Activated B cell treated with CpG ODN at 0.5 μM for 24 hours (primary cell): Measurements from ENCODE around the gene LOXHD1. TPM values are rescaled to one million over a fixed set of nuclear protein-coding genes. Genes with fewer than 3 reads are reported as not detected.

Experiments used
- ATAC-seq: fragments of 200-7000 bp; cut with Tn5 transposase; one replicate; pipeline ENCODE4 v1.10.0; 2021; ENCODE audit warnings: low read depth, mild to moderate bottlenecking, moderate library complexity
- CTCF ChIA-PET: fragments of 350-600 bp; sonication (Branson Sonifier 250); formaldehyde crosslinking; loops from one replicate; lab custom pipeline; 2021; ENCODE audit warnings: antibody characterized with exemption; lab: Charles Lee
- POLR2A ChIA-PET: fragments of 350-600 bp; sonication (Branson Sonifier 250); formaldehyde crosslinking; loops from one replicate; lab custom pipeline; 2021; ENCODE audit warnings: antibody characterized with exemption; lab: Charles Lee
- DNase-seq: peaks from one replicate; pipeline ENCODE4 v3.0.0; 2022
- H3K27ac Mint-ChIP-seq: one replicate; pipeline ENCODE4 v1.8.0; 2020; ENCODE audit warnings: mixed read lengths
- H3K27me3 Mint-ChIP-seq: one replicate; pipeline ENCODE4 v1.8.0; 2021; ENCODE audit warnings: mixed read lengths
- H3K36me3 Mint-ChIP-seq: one replicate; pipeline ENCODE4 v1.8.0; 2021; ENCODE audit warnings: low read depth, mixed read lengths
- H3K4me1 Mint-ChIP-seq: one replicate; pipeline ENCODE4 v1.8.0; 2021; ENCODE audit warnings: mixed read lengths
- H3K4me3 Mint-ChIP-seq: one replicate; pipeline ENCODE4 v1.8.0; 2020; ENCODE audit warnings: mild to moderate bottlenecking, mixed read lengths
- H3K9me3 Mint-ChIP-seq: one replicate; pipeline ENCODE4 v1.8.0; 2020; ENCODE audit warnings: mixed read lengths
- intact Hi-C: fragments of 100-400 bp; cut with micrococcal nuclease; formaldehyde crosslinking; loops from one replicate; pipeline ENCODE4 v1.15.1; 2024
- total RNA-seq: library from RNA; stranded (reverse); gene quantifications from 2 replicates; pipeline ENCODE4 v1.2.3, GENCODE V29; 2022
- TF ChIP-seq, protein P1 (sequence below): fragments of 200-600 bp; IDR thresholded peaks from one replicate; pipeline ENCODE4 v1.8.0; 2022; ENCODE audit warnings: antibody characterized with exemption, mild to moderate bottlenecking

Gene LOXHD1
- total RNA-seq, 1 donor from 2014 or later, result not detected

DNA sequence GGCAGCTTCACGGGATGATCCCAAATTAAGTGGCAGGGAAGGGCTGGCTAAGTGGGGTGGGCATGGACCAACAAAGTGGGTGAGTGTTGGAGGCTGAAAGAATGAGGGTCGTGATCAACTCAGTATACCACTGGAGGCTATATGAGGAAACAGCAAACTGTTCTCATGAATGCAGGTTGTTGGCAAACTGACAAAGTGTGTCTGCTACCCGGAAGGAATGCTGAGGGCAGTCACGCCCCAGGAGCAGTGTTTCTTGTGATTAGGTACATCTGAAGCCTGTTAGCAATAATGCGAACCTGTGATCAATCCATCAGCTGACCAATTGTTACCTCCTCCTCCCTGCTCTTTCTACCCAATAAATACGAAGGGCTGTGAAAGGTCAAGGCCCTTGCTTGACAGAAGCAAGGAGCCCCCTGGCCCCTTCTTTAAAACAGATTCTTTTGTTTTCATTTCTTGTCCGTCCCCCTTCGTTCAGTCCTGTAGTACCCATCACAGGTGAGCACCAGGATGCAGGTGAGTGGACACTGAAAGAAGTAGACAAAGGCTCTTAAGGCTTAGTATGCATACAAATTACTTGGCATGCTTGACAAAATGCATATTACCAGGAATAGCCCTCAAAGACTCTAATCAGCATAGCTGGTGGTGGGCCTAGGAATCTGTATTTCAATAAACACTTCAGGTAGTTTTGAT lies 67.9 kb downstream of the LOXHD1 start:
- no peak overlapping the region for H3K4me3 Mint-ChIP-seq
- ChIA-PET POLR2A (no interaction called here), CTCF (no interaction called here)
- no peaks in the 10 kb centered on the region for H3K4me1 Mint-ChIP-seq
- DNase-seq, result no peak
- no peak for ATAC-seq
- no peak overlapping the region for H3K27ac Mint-ChIP-seq
- no peaks in the 10 kb centered on the region for H3K9me3 Mint-ChIP-seq
- TF ChIP-seq, protein P1, sequence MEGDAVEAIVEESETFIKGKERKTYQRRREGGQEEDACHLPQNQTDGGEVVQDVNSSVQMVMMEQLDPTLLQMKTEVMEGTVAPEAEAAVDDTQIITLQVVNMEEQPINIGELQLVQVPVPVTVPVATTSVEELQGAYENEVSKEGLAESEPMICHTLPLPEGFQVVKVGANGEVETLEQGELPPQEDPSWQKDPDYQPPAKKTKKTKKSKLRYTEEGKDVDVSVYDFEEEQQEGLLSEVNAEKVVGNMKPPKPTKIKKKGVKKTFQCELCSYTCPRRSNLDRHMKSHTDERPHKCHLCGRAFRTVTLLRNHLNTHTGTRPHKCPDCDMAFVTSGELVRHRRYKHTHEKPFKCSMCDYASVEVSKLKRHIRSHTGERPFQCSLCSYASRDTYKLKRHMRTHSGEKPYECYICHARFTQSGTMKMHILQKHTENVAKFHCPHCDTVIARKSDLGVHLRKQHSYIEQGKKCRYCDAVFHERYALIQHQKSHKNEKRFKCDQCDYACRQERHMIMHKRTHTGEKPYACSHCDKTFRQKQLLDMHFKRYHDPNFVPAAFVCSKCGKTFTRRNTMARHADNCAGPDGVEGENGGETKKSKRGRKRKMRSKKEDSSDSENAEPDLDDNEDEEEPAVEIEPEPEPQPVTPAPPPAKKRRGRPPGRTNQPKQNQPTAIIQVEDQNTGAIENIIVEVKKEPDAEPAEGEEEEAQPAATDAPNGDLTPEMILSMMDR, result no peak
- H3K27me3 Mint-ChIP-seq, result peaks cover 7% of the 10 kb centered on the region
- intact Hi-C loops, result no loop called here
- H3K36me3 Mint-ChIP-seq, result no peaks in the 10 kb centered on the region

DNA sequence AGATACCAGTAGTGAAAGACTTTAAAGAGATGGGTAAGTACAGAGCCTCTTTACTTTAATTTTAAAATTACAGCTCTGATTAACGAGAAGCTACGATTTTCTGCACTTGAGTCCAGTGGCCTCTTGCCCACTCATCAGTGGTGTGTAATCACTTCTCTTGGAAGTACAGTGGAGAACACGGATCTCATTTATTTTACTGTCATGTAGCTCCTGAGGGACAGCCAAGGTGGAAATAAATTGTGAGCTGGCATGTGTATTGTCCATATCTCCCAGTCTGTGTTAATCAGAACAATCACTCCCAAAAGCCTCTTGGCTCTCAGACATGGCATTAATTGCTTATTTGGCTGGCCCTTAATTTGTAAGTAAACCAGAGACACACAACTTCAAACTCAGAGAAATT lies 69.4 kb downstream of the LOXHD1 start:
- H3K27ac Mint-ChIP-seq, result no peak overlapping the region
- no peak for ATAC-seq
- H3K9me3 Mint-ChIP-seq, result no peaks in the 10 kb centered on the region
- DNase-seq, result no peak
- TF ChIP-seq, protein P1, result no peak
- intact Hi-C loops, result no loop called here
- H3K4me3 Mint-ChIP-seq, result no peak overlapping the region
- H3K4me1 Mint-ChIP-seq, result no peaks in the 10 kb centered on the region
- ChIA-PET POLR2A (no interaction called here), CTCF (no interaction called here)
- H3K27me3 Mint-ChIP-seq, result peaks cover 4% of the 10 kb centered on the region
- no peaks in the 10 kb centered on the region for H3K36me3 Mint-ChIP-seq

DNA sequence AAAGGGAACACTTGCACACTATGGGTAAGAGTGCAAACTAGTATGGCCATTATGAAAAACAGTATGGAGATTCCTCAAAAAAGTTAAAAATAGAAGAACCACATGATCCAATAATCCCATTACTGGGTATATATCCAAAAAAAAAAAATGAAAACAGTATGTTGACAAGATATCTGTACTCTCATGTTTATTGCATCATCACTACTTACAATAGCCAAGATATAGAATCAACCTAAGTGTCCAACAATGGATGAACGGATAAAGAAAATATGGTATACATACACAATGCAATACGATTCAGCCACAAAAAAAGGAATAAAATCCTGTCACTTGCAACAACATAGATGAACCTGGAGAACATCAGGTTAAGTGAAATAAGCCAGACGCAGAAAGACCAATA lies 73.3 kb downstream of the LOXHD1 start:
- no peaks in the 10 kb centered on the region for H3K36me3 Mint-ChIP-seq
- no peak overlapping the region for H3K27ac Mint-ChIP-seq
- no peaks in the 10 kb centered on the region for H3K4me1 Mint-ChIP-seq
- H3K9me3 Mint-ChIP-seq, result peaks cover 15% of the 10 kb centered on the region
- ChIA-PET POLR2A (no interaction called here), CTCF (no interaction called here)
- intact Hi-C loops, result no loop called here
- ATAC-seq, result no peak
- no peak for DNase-seq
- H3K4me3 Mint-ChIP-seq, result no peak overlapping the region
- H3K27me3 Mint-ChIP-seq, result peaks cover 4% of the 10 kb centered on the region
- TF ChIP-seq, protein P1, result no peak

DNA sequence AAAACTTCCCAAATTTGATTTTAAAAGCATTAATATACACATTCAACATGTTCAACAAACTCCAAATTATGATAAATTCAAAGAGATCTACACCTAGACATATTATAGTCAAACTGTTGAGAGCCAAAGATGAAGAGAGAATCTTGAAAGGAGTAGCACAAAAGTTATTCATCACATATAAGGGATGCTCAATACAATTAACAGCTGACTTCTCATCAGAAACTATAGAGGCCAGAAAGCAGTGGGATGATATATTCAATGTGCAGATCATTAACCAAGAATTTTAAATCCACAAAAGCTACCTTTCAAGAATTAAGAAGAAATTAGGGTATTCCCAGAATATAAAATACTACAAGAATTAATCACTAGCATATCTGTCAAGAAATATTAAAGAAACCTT lies 75.4 kb downstream of the LOXHD1 start:
- POLR2A ChIA-PET, result no interaction called here
- TF ChIP-seq, protein P1, result no peak
- Mint-ChIP-seq H3K36me3 (no peaks in the 10 kb centered on the region), H3K4me1 (no peaks in the 10 kb centered on the region), H3K27ac (no peak overlapping the region), H3K4me3 (no peak overlapping the region), H3K9me3 (peaks cover 15% of the 10 kb centered on the region), H3K27me3 (peaks cover 10% of the 10 kb centered on the region)
- intact Hi-C loops, result no loop called here
- CTCF ChIA-PET, result no interaction called here
- ATAC-seq (no peak), DNase-seq (no peak)

DNA sequence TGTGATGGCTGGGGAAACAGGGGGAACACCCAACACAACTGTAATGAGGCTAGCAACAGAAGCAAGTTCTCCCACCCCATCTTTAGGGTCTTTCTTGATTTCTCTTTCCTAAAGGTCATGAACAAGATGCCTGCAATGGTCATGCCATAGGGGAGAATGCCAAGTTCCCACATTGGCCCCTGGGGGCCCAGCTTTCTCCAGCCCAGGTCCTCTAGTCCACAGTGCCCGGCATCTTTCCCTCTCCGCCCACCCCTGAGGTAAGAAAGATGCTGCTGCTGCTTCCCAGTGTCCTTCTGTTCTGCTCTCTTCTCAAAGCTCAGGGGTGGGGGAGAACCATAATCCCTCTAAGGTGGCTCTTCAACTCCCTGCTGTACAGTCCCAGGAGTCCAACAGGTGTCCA lies 78.0 kb downstream of the LOXHD1 start:
- CTCF ChIA-PET, result no interaction called here
- Mint-ChIP-seq H3K36me3 (no peaks in the 10 kb centered on the region), H3K9me3 (peaks cover 15% of the 10 kb centered on the region), H3K4me3 (no peak overlapping the region), H3K27ac (no peak overlapping the region), H3K4me1 (no peaks in the 10 kb centered on the region), H3K27me3 (peaks cover 10% of the 10 kb centered on the region)
- TF ChIP-seq, protein P1, result no peak
- ATAC-seq (no peak), DNase-seq (no peak)
- POLR2A ChIA-PET, result no interaction called here
- intact Hi-C loops, result no loop called here
